WERI-Rb-1 (cell line): ENCODE measurements around the gene FOXI1.

ENCODE experiments used
- DNase-seq: peaks from one replicate; pipeline ENCODE4 v3.0.0-alpha.2; 2020
- H3K27ac ChIP-seq: fragments of 250-450 bp; sonication (Bioruptor Pico); 2 replicates; pipeline ENCODE4 v1.5.1; 2020; ENCODE audit warnings: mild to moderate bottlenecking, moderate library complexity
- H3K27me3 ChIP-seq: fragments of 250-450 bp; sonication (Bioruptor Pico); 2 replicates; pipeline ENCODE4 v1.5.1; 2021; ENCODE audit warnings: mild to moderate bottlenecking, low read depth, moderate library complexity; ENCODE audit not compliant: insufficient read depth, severe bottlenecking
- H3K36me3 ChIP-seq: fragments of 250-450 bp; sonication (Bioruptor Pico); 2 replicates; pipeline ENCODE4 v1.5.1; 2020; ENCODE audit warnings: mild to moderate bottlenecking, moderate library complexity
- H3K4me3 ChIP-seq: 2 replicates; pipeline ENCODE4 v1.5.1; 2011; ENCODE audit warnings: low read depth, mild to moderate bottlenecking, control low read depth, low read length
- H3K9me3 ChIP-seq: fragments of 250-450 bp; sonication (Bioruptor Pico); 2 replicates; pipeline ENCODE4 v1.5.1; 2021; ENCODE audit warnings: mild to moderate bottlenecking, moderate library complexity; ENCODE audit not compliant: severe bottlenecking
- CTCF ChIP-seq: IDR thresholded peaks from 2 replicates; pipeline ENCODE4 v1.5.1; 2011; ENCODE audit warnings: low read depth, mild to moderate bottlenecking, control low read depth, inconsistent platforms, low read length

The FOXI1 gene

GRCh38 chr5:170067574-170068170, 38.0 kb upstream of the FOXI1 start:
- Histone ChIP-seq H3K27ac (no peak overlapping the region), H3K9me3 (no peaks in the 10 kb centered on the region), H3K36me3 (no peaks in the 10 kb centered on the region), H3K27me3 (peaks cover 70% of the 10 kb centered on the region), H3K4me3 (no peak overlapping the region)
- no peak for TF ChIP-seq CTCF
- no peak for DNase-seq

GRCh38 chr5:170069512-170069911, 36.2 kb upstream of the FOXI1 start:
- peaks cover 63% of the 10 kb centered on the region for H3K27me3 ChIP-seq
- H3K27ac ChIP-seq, result no peak overlapping the region
- DNase-seq, result no peak
- no peak for TF ChIP-seq CTCF
- no peaks in the 10 kb centered on the region for H3K9me3 ChIP-seq
- no peaks in the 10 kb centered on the region for H3K36me3 ChIP-seq
- H3K4me3 ChIP-seq, result no peak overlapping the region

GRCh38 chr5:170070556-170071412, 34.9 kb upstream of the FOXI1 start:
- Histone ChIP-seq H3K9me3 (no peaks in the 10 kb centered on the region), H3K27ac (no peak overlapping the region), H3K27me3 (peaks cover 59% of the 10 kb centered on the region), H3K4me3 (no peak overlapping the region), H3K36me3 (no peaks in the 10 kb centered on the region)
- peak; percentile 84 for TF ChIP-seq CTCF
- peak; percentile 43 for DNase-seq

- H3K36me3 ChIP-seq, result no peaks in the 10 kb centered on the region
- peaks cover 56% of the 10 kb centered on the region for H3K27me3 ChIP-seq
- no peak for TF ChIP-seq CTCF
- H3K4me3 ChIP-seq, result no peak overlapping the region
- DNase-seq, result no peak
- no peak overlapping the region for H3K27ac ChIP-seq
- no peaks in the 10 kb centered on the region for H3K9me3 ChIP-seq
These were observed 33.9 kb upstream of the FOXI1 start for GRCh38 chr5:170071748-170072147.

- Histone ChIP-seq H3K27ac (no peak overlapping the region), H3K36me3 (no peaks in the 10 kb centered on the region), H3K4me3 (no peak overlapping the region), H3K27me3 (peaks cover 47% of the 10 kb centered on the region), H3K9me3 (no peaks in the 10 kb centered on the region)
- no peak for TF ChIP-seq CTCF
- no peak for DNase-seq
These were observed 30.0 kb upstream of the FOXI1 start for GRCh38 chr5:170075696-170076095.
